Nasal cavity respiratory epithelium epithelial cell of viscerocranial mucosa (primary cell): ENCODE measurements around the gene ATOSB. TPM values are rescaled to one million over a fixed set of nuclear protein-coding genes. Genes with fewer than 3 reads are reported as not detected.

Source experiments
- total RNA-seq: library from RNA; depleted of rRNA; stranded (reverse); fragments of >200 nt; gene quantifications from 2 replicates; pipeline ENCODE4 v1.2.3, GENCODE V29; 2014

ATOSB gene
- total RNA-seq, result 17.4 and 28.3 TPM in 2 replicates

DNA sequence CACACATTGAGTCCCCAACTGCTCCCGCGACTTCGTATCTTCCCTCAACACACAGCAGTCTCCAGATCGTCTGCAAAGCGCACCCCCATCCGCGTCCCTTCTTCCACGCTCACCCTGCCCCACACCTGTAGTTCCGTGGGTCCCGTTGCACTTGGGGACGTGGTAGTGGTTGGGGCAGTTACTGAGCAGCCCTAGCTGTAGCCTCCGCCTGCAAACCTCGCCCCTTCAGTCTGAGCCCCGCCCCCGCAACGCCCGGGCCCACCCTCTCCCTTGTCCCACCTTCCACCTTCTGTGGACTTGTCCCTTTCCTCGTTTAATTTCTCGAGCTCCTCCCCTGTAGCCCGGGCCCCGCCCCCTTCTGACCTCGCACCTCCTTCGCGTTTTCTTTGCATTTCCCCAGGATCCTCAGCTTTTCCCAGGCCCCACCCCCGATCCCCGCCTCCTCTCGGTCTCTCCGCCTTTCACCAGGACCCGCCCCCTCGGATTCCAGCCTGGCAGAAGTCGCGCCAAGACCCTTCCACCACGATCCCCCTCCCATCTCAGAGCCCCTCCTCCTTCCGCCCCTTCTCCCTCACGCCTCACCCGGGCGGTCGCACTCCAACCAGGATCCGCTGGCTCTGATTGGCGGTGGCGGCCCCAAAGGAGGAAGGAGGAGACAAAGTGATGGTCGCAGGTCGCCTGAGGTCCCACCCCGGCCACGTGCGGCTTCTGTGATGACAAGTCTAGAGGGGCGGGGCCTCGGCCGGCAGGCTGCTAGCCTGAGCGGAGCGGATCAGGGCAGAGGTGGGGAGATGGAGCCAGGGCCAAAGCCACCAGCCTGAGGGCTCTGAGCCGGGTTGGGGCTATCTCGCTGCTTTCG lies at the start of gene ATOSB:
Gene ATOSB, minus strand, starts transcription at position 183 of the 859 bp plus-strand sequence. CDS start 7,588 bp downstream, outside the sequence.

DNA sequence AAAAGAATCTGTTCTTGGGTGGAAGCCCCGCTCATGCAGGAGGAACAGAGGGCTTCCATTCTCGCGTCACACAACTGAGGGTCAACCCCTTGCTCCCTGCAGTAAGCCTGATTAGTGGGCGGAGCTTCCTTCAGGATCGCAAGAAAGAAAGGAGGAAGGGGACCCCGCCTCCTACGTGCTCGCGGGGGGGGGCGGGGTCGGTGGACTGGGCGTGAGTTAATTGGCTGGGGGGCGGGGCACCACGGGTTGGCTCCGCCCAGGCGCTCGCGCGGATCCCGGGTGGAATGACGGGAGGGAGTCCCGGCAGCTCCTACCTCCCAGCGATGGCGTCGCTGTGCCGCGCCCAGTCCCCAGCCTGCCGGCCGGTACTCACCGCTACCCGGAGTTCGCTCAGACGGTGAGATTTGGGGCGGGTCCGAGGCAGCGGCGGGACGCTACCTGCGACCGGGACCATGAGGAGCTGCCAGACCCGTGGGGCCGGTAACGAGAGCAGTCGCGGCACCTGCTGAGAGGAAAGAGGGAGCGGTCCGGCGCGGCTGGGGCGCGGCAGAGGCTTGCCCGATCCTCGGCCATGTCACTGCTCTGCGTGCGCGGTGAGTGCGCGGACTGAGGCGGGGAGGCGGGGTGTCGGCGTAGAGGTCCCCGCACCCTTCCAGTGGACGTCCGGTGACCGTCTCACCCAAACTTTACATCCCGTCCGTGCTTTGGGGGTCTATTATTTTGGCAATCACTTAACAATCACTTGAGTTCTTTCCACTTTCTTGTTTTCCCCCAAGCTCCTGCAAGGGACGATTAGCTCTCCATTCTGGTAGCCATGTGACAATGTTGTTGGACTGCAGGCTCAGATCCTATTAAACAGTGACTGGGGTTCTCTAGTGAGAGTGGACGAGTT lies 46.3 kb upstream of the ATOSB start, which contains the start of gene UNC13B:
Gene UNC13B, plus strand, starts transcription at position 297 of the 892 bp plus-strand sequence. Its CDS starts 275 bp downstream, at position 572.

GRCh38 chr9:35102769-35103659 lies 12.6 kb downstream of the ATOSB start, which contains the start of gene STOML2:
STOML2 (minus strand) TSS chr9:35103131; CDS start chr9:35103094, 37 bp downstream.

GRCh38 chr9:35096035-35096849 lies 19.4 kb downstream of the ATOSB start, which contains the start of gene PIGO:
PIGO (minus strand) TSS chr9:35096591; CDS start chr9:35095565, 1,026 bp downstream.

GRCh38 chr9:35079426-35080341 lies 36.0 kb downstream of the ATOSB start, which contains the start of gene FANCG:
FANCG (minus strand) TSS chr9:35079942; CDS start chr9:35079524, 418 bp downstream.

GRCh38 chr9:35072461-35073278 lies 43.0 kb downstream of the ATOSB start, which contains the start of gene VCP:
VCP (minus strand) TSS chr9:35072625; CDS start chr9:35072353, 272 bp downstream.

Other genes starting within 250 kb of the ATOSB start
- 0.14 and 0.68 TPM in 2 replicates for gene PHF24, start 157.6 kb downstream of the ATOSB start, total RNA-seq
- 12.6 and 14.4 TPM in 2 replicates for gene DNAJB5, start 126.1 kb downstream of the ATOSB start, total RNA-seq
- 302 and 331 TPM in 2 replicates for gene VCP, start 43.2 kb downstream of the ATOSB start, total RNA-seq
- 7.2 and 7.5 TPM in 2 replicates for gene FANCG, start 35.9 kb downstream of the ATOSB start, total RNA-seq
- 26.0 and 28.2 TPM in 2 replicates for gene PIGO, start 19.3 kb downstream of the ATOSB start, total RNA-seq
- gene STOML2, start 12.7 kb downstream of the ATOSB start, total RNA-seq, result 135 and 216 TPM in 2 replicates
- 24.9 and 38.2 TPM in 2 replicates for gene UNC13B, start 46.1 kb upstream of the ATOSB start, total RNA-seq